Activated CD8-positive, alpha-beta memory T cell treated with anti-CD3 and anti-CD28 coated beads, Interleukin-2, amount 50 U/mL, for 24 hours (primary cell): ENCODE measurements around the gene MIDN.
A peak's percentile ranks its signal among the peaks of the same experiment; 100 is the strongest.

ENCODE experiments used
- DNase-seq: peaks from one replicate; pipeline ENCODE4 v3.0.0-alpha.2; 2020; ENCODE audit errors: extremely low read depth

The MIDN gene

DNA sequence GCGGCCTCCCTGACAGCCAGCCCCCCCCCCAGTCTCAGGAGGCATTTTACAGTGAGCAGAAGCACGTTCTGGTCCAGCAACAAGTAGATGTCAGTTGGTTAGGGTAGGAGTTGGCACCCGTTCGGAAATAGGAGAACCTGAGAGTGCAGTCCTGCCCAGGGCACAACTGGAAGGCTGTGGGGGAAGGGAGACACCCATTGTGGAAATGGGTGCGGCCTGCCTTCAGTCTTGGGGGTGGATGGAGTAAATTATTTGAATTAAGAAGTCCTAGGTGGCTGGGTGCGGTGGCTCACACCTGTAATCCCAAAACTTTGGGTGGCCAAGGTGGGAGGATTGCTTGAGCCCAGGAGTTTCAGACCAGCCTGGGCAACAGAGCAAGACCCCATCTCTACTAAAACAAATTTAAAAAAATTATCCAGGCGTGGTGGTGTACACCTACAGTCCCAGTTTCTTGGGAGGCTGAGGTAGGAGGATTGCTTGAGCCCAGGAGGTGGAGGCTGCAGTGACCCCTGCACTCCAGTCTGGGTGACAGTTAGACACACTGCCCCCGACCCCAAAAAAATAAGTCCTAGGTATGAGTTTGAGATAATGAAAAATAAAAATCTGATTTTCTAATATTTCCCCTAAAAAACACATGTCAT is 21.9 kb downstream of the MIDN start:
- DNase-seq, result no peak

- DNase-seq, result no peak
These were observed 22.6 kb downstream of the MIDN start for GRCh38 chr19:1270854-1271527.

GRCh38 chr19:1271528-1272422 is 23.4 kb downstream of the MIDN start:
- no peak for DNase-seq

DNA sequence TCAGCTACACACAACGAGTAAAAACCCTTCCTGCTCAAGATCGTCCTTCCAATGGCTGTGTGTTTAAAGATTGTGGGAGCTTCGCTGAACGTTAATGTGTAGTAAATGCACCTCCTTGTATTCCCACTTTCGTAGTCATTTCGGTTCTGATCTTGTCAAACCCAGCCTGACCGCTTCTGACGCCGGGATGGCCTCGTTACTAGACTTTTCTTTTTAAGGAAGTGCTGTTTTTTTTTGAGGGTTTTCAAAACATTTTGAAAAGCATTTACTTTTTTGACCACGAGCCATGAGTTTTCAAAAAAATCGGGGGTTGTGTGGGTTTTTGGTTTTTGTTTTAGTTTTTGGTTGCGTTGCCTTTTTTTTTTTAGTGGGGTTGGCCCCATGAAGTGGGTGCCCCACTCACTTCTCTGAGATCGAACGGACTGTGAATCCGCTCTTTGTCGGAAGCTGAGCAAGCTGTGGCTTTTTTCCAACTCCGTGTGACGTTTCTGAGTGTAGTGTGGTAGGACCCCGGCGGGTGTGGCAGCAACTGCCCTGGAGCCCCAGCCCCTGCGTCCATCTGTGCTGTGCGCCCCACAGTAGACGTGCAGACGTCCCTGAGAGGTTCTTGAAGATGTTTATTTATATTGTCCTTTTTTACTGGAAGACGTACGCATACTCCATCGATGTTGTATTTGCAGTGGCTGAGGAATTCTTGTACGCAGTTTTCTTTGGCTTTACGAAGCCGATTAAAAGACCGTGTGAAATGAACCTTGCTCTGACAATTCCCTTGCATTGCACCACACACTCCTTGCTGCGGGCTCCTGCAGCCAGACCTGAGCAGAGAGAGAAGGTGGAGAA is 24.3 kb downstream of the MIDN start:
- no peak for DNase-seq

- no peak for DNase-seq
These were observed 25.1 kb downstream of the MIDN start for GRCh38 chr19:1273263-1274041.

DNA sequence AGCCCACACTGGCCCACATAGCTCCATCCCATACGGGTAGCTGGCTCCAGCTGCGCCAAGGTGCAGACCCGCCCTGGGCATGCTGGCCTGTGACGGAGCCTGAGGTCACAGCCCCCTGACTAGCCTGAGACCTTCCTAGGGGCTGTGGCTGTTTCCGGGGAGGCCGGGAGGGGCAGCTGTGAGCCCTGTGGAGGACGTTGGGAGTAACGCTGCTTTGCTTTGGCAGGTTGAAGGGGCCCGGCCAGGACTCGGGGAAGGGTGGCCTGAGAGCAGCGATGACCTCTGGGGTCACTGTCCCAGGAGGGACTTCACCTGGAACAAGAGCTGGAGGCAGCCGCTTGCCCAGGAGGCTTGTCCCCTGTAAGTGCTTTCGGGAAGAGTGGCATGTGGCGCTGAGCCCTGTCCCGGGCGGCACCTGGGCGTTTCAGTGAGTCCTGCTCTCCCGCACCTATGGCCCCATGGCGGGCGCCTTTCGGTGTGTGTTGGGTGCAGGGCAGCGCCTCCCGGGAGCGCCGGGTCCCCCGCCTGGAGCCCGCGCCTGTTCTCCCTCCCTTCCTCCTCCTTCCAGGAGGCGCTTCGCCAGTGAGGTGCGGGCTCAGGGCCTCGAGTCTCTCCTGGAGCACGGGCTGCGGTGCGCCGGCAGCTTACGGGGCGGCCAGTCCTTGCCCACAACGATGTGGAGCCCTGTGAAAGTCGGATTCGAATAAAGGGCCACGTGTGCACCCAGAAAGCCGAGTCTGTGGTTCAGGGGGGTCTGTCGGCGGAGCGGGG is 25.9 kb downstream of the MIDN start:
- DNase-seq, result no peak

- no peak for DNase-seq
These were observed 26.5 kb downstream of the MIDN start for GRCh38 chr19:1274852-1275259.

- peak; percentile 91 for DNase-seq
These were observed 27.0 kb downstream of the MIDN start, which contains the start of gene FAM174C for GRCh38 chr19:1275260-1275975. Gene FAM174C, plus strand, starts transcription at chr19:1275530. Its CDS starts 20 bp downstream, at chr19:1275550.

GRCh38 chr19:1275976-1276627 is 27.7 kb downstream of the MIDN start:
- no peak for DNase-seq

DNA sequence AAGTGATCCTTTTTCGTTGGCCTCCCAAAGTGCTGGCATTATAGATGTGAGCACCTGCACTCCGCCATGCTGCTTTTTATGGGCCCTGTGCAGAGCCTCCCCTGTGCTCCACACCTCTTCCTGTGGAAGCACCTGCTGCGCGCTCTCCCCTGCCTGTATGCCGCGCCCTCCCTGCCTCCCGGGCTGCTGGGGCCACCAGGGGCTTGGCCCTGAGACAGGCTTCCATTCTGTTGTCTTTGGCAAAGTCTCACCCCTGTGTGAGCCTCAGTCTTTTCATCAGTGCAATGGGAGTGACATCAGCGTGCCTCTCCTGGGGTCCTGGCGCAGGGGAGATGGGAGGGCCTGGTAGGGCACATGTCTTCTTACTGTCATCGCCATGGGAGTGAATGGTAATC is 28.2 kb downstream of the MIDN start:
- DNase-seq, result no peak

- no peak for DNase-seq
These were observed 28.7 kb downstream of the MIDN start for GRCh38 chr19:1277061-1277460.

DNA sequence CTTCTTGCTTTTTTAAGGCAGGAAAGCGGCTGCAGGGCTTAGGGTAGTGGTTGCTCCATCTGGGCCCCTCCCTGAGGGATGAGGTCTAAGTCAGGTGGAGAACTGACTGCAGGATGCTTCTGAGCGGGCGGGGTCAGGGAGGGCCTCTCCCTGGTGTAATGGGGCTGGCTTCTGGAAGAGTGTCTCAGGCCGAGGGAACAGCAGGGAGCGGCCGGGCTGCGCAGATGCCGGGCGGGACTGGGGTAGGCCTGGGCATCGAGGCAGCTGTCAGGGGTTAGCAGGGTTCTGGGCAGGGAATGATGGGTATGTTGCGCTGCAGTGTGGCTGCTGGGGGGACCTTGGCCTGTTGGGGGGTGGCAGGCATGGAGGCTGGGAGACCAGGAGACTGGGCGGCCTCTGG is 29.7 kb downstream of the MIDN start:
- no peak for DNase-seq

GRCh38 chr19:1278713-1279660 is 30.6 kb downstream of the MIDN start:
- no peak for DNase-seq

DNA sequence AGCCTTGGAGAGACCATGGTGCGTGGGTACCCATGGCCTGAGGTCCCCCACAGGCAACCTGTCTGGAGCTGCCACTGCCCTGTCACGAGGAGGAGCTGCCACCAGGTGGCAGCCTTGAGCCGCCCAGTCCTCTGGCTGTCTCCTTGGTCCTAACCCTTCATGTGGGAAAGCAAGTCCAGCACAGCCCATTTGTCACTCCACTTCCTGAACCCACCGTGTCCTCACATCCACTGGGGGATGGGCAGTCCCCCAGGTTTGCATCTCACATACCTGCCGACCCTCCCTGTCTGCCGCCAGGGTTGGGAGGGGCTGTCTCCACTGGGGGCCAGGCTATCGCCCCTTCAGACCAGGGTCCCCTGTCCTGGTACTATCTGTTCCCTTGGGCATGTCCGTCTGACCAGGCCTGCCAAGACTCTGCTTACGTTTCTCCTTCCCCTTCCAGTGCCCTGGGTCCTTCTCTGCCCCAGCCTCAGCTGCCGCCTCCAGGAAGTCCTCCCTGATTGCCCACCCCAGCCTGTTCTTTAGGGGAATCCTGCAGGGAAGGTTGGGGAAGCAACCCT is 31.5 kb downstream of the MIDN start:
- no peak for DNase-seq

GRCh38 chr19:1280636-1281568 is 32.5 kb downstream of the MIDN start:
- no peak for DNase-seq

DNA sequence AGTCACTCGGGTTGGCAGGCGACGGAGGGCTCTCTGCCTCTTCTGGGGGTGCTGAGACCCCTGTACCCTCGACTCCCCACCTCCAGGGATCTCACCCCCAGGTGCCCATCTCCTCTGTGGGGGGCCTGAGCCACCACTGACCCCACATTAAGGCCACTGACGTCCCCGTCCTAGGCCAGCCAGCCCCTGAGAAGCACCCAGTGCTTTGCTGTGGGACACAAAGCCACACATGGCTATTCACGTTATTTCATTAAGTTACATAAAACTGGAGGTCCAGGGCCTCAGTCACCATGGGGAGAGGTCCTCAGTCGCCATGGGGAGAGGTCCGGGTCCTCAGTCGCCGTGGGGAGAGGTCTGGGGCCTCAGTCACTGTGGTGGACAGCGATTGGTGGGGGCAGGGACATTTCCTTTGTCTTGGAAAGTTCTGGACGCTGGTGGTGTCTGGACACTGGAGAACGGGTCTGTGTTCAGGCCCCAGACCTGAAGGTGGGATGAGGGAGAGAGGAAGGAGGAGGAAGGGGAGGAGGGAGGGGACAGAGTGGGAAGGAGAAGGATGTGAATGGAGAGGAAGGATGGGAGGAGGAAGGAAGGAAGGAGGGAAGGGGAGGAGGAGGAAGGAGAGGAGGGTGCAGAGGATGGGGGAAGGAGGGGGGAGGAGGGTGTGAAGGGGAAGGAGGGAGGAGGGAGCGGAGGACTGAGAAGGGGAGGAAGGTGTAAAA is 33.3 kb downstream of the MIDN start:
- no peak for DNase-seq
